Central memory CD8-positive, alpha-beta T cell (primary cell): ENCODE data around the gene MARK3.

Source experiments
- ATAC-seq: fragments of 150-1000 bp; cut with Tn5 transposase; replicated peaks from 2 replicates; pipeline ENCODE4 v1.10.0; 2022; ENCODE audit warnings: mild to moderate bottlenecking, moderate FRiP score, moderate number of reproducible peaks; ENCODE audit not compliant: poor library complexity, severe bottlenecking; ENCODE audit errors: extremely low read depth
- DNase-seq, 2 donors: peaks; one replicate each; pipeline ENCODE4 v3.0.0; 2021; ENCODE audit warnings: low spot score in 2 of 2
- H3K27ac Mint-ChIP-seq: one replicate; pipeline ENCODE4 v1.8.0; 2022; ENCODE audit warnings: low read depth, mild to moderate bottlenecking, moderate library complexity, mixed read lengths
- H3K27me3 Mint-ChIP-seq: one replicate; pipeline ENCODE4 v1.8.0; 2022; ENCODE audit warnings: mixed read lengths
- H3K36me3 Mint-ChIP-seq: one replicate; pipeline ENCODE4 v1.8.0; 2022; ENCODE audit warnings: mild to moderate bottlenecking, moderate library complexity, mixed read lengths; ENCODE audit not compliant: insufficient read depth
- H3K4me1 Mint-ChIP-seq: one replicate; pipeline ENCODE4 v1.8.0; 2022; ENCODE audit warnings: mixed read lengths
- H3K4me3 Mint-ChIP-seq: one replicate; pipeline ENCODE4 v1.8.0; 2022; ENCODE audit warnings: mild to moderate bottlenecking, moderate library complexity, mixed read lengths
- H3K9me3 Mint-ChIP-seq: one replicate; pipeline ENCODE4 v1.8.0; 2022; ENCODE audit warnings: mixed read lengths

MARK3 gene

GRCh38 chr14:103408491-103409155 lies 23.4 kb downstream of the MARK3 start:
- Mint-ChIP-seq H3K27me3 (no peaks in the 10 kb centered on the region), H3K4me3 (no peak overlapping the region), H3K36me3 (peaks cover 61% of the 10 kb centered on the region), H3K9me3 (no peaks in the 10 kb centered on the region), H3K27ac (no peak overlapping the region), H3K4me1 (peaks cover 14% of the 10 kb centered on the region)
- ATAC-seq (no peak), DNase-seq (no peak)

- peak overlapping the region; percentile 44 for H3K27ac Mint-ChIP-seq
Measured at GRCh38 chr14:103416916-103417315, 31.7 kb downstream of the MARK3 start.

GRCh38 chr14:103418481-103418818 lies 33.2 kb downstream of the MARK3 start:
- Mint-ChIP-seq H3K4me1 (peaks cover 56% of the 10 kb centered on the region), H3K4me3 (no peak overlapping the region), H3K27ac (peak overlapping the region; percentile 45), H3K9me3 (no peaks in the 10 kb centered on the region), H3K36me3 (peaks cover 17% of the 10 kb centered on the region), H3K27me3 (no peaks in the 10 kb centered on the region)
- ATAC-seq (no peak), DNase-seq (no peak)

More at GRCh38 chr14:103416916-103417315, 31.7 kb downstream of the MARK3 start:
- ATAC-seq (no peak), DNase-seq (no peak)
- Mint-ChIP-seq H3K9me3 (no peaks in the 10 kb centered on the region), H3K4me3 (no peak overlapping the region), H3K36me3 (peaks cover 27% of the 10 kb centered on the region), H3K4me1 (peaks cover 41% of the 10 kb centered on the region), H3K27me3 (no peaks in the 10 kb centered on the region)

GRCh38 chr14:103421556-103421955 lies 36.3 kb downstream of the MARK3 start:
- DNase-seq (no peak), ATAC-seq (no peak)
- no peak overlapping the region for H3K4me3 Mint-ChIP-seq
- no peaks in the 10 kb centered on the region for H3K9me3 Mint-ChIP-seq
- H3K27ac Mint-ChIP-seq: no peak overlapping the region
- H3K36me3 Mint-ChIP-seq: peaks cover 13% of the 10 kb centered on the region
- H3K4me1 Mint-ChIP-seq: peaks cover 47% of the 10 kb centered on the region
- no peaks in the 10 kb centered on the region for H3K27me3 Mint-ChIP-seq

- DNase-seq (no peak), ATAC-seq (no peak)
- Mint-ChIP-seq H3K9me3 (no peaks in the 10 kb centered on the region), H3K4me3 (no peak overlapping the region), H3K27me3 (no peaks in the 10 kb centered on the region), H3K27ac (no peak overlapping the region), H3K4me1 (peaks cover 42% of the 10 kb centered on the region), H3K36me3 (peaks cover 12% of the 10 kb centered on the region)
Measured at GRCh38 chr14:103423050-103423461, 37.8 kb downstream of the MARK3 start.

- Mint-ChIP-seq H3K36me3 (peaks cover 5% of the 10 kb centered on the region), H3K4me1 (peaks cover 41% of the 10 kb centered on the region), H3K27me3 (no peaks in the 10 kb centered on the region), H3K4me3 (no peak overlapping the region), H3K9me3 (no peaks in the 10 kb centered on the region), H3K27ac (no peak overlapping the region)
- ATAC-seq (no peak), DNase-seq (no peak)
Measured at GRCh38 chr14:103427485-103428443, 42.5 kb downstream of the MARK3 start.

GRCh38 chr14:103428723-103429556 lies 43.7 kb downstream of the MARK3 start:
- no peaks in the 10 kb centered on the region for H3K27me3 Mint-ChIP-seq
- H3K36me3 Mint-ChIP-seq: peaks cover 5% of the 10 kb centered on the region
- ATAC-seq (no peak), DNase-seq (no peak)
- H3K4me1 Mint-ChIP-seq: peaks cover 38% of the 10 kb centered on the region
- peak overlapping the region; percentile 59 for H3K4me3 Mint-ChIP-seq
- peak overlapping the region; percentile 74 for H3K27ac Mint-ChIP-seq
- no peaks in the 10 kb centered on the region for H3K9me3 Mint-ChIP-seq

GRCh38 chr14:103430358-103430757 lies 45.1 kb downstream of the MARK3 start:
- Mint-ChIP-seq H3K4me1 (peaks cover 38% of the 10 kb centered on the region), H3K36me3 (peaks cover 1% of the 10 kb centered on the region), H3K4me3 (no peak overlapping the region), H3K27me3 (no peaks in the 10 kb centered on the region), H3K27ac (no peak overlapping the region), H3K9me3 (no peaks in the 10 kb centered on the region)
- DNase-seq (no peak), ATAC-seq (no peak)

GRCh38 chr14:103432627-103433026 lies 47.4 kb downstream of the MARK3 start:
- Mint-ChIP-seq H3K4me3 (no peak overlapping the region), H3K27me3 (no peaks in the 10 kb centered on the region), H3K36me3 (peaks cover 7% of the 10 kb centered on the region), H3K9me3 (no peaks in the 10 kb centered on the region), H3K4me1 (peaks cover 35% of the 10 kb centered on the region), H3K27ac (no peak overlapping the region)
- DNase-seq (no peak), ATAC-seq (no peak)

GRCh38 chr14:103433916-103434563 lies 48.8 kb downstream of the MARK3 start:
- Mint-ChIP-seq H3K4me3 (no peak overlapping the region), H3K36me3 (peaks cover 10% of the 10 kb centered on the region), H3K9me3 (no peaks in the 10 kb centered on the region), H3K27me3 (no peaks in the 10 kb centered on the region), H3K27ac (no peak overlapping the region), H3K4me1 (peaks cover 27% of the 10 kb centered on the region)
- no peak for ATAC-seq
- no peak for DNase-seq

GRCh38 chr14:103434868-103435442 lies 49.7 kb downstream of the MARK3 start:
- no peak overlapping the region for H3K27ac Mint-ChIP-seq
- H3K27me3 Mint-ChIP-seq: no peaks in the 10 kb centered on the region
- ATAC-seq (no peak), DNase-seq (no peak)
- H3K4me3 Mint-ChIP-seq: no peak overlapping the region
- H3K36me3 Mint-ChIP-seq: peaks cover 11% of the 10 kb centered on the region
- peaks cover 20% of the 10 kb centered on the region for H3K4me1 Mint-ChIP-seq
- no peaks in the 10 kb centered on the region for H3K9me3 Mint-ChIP-seq

GRCh38 chr14:103436533-103436932 lies 51.3 kb downstream of the MARK3 start:
- no peak for ATAC-seq
- Mint-ChIP-seq H3K4me3 (no peak overlapping the region), H3K4me1 (peaks cover 14% of the 10 kb centered on the region), H3K27me3 (no peaks in the 10 kb centered on the region), H3K27ac (peak overlapping the region; percentile 88), H3K36me3 (peaks cover 13% of the 10 kb centered on the region), H3K9me3 (no peaks in the 10 kb centered on the region)
- no peak for DNase-seq
